Stomach (tissue), 4 donors: ENCODE data around the gene CYP2W1.

Source experiments
- CTCF ChIP-seq, 7 experiments: fragments of 450-650 bp in 4 of 7; fragments of 200-600 bp in 3 of 7; sonication (generic) in 3 of 7; IDR thresholded peaks; one replicate each; pipeline ENCODE4 v1.5.1; 2016 to 2019; ENCODE audit warnings: antibody characterized with exemption in 7 of 7, control low read depth in 2 of 7, mild to moderate bottlenecking in 1 of 7
- POLR2AphosphoS5 ChIP-seq, 3 donors: sonication (generic); formaldehyde crosslinking; IDR thresholded peaks; one replicate each; pipeline ENCODE4 v1.6.1; 2016; ENCODE audit warnings: antibody characterized with exemption in 3 of 3

DNA sequence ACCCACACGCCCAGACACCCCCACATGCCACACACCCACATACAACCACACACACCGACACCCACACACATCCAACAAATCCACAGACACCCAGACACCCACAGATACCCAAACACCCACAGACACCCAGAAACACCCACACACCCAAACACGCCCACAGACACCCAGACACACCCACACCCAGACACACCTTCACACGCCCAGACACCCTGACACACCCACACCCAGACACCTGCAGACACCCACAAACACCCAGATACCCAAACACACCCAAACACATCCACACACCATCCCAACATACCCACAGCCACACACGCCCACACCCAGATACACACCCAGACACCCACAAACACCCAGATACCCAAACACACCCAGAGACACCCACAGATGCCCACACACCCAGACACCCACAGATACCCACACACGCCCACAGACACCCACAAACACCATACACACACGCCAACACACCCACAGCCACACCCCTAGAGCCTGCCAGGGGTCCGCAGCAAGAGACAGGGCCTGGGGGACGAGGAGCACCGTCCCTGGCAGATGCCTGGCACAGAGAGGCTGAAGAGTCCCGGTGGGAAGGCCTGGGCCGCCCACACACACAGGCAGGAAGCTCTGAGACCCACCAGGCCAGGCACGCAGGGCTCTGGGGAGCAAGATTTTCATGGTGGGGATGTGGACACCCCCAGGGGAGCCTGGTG lies 28.5 kb downstream of the CYP2W1 start:
- no peak for TF ChIP-seq CTCF (IDR thresholded peaks at IDR 0.05)
- TF ChIP-seq POLR2AphosphoS5 (IDR thresholded peaks at IDR 0.05) = no peak
